HG02981 (cell line): ENCODE data around the gene MTA1.

Source experiments
- ATAC-seq: cut with Tn5 transposase; IDR thresholded peaks from one replicate; pipeline ENCODE4 v1.9.1; 2021; ENCODE audit warnings: mild to moderate bottlenecking, moderate library complexity; ENCODE audit not compliant: unreplicated experiment

The MTA1 gene

GRCh38 chr14:105508601-105509000 is 89.0 kb downstream of the MTA1 start:
- ATAC-seq = no peak

DNA sequence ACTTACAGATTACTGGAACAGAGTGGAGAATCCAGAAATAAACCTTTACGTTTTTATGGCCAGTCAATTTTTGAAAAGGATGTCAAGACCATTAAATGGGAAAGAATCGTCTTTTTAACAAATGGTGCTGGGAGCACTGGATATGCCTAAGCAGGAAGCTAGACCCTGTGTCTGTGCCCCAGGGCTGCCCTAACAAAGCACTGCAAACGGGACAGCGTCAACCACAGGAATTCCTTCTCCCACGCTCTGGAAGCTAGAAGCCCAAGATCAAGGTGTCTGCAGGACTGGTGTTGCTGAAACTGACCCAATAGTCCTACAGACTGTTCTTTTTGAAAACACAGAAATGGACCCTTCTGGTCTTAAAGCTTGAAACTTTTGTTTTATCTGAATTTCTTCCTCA is 97.5 kb downstream of the MTA1 start:
- ATAC-seq = no peak

DNA sequence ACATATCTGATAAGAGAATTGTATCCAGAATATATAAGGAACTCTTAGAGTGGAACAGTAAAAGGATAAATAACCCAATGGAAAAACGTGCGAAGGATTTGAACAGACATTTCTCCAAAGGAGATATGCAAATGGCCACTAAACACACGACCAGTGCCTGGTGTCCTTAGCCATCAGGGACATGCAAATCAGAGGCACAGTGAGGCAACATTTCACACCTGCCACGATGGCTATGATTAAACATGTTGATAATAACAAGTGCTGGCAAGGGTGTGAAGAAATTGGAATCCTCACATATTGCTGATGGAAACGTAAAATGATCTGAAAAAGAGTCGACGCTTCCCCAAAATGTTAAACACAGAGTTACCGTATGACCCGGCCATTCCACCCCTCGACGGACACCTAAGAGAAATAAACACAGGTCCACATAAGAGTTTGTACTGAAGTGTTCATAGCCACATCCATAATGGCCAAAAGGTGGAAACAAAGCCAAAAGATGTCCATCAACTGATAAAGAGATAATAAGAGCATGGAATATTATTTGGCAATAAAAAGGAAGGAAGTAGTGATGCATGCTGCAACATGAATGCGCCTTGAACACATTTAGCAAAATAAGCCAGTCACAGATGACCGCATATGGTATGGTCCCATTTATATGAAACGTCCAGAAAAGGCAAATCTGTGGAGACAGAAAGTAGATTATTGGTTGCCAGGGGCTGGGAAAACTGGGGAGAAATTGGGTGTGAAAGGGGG is 100.5 kb downstream of the MTA1 start:
- no peak for ATAC-seq
